ENCODE data around the gene ODAD2. TPM values are rescaled to one million over a fixed set of nuclear protein-coding genes. Genes with fewer than 3 reads are reported as not detected.

The ODAD2 gene
- total and polyA plus RNA-seq, 11 donors, result 0.21 to 1.5 (median 0.64) TPM; not detected in 6

DNA sequence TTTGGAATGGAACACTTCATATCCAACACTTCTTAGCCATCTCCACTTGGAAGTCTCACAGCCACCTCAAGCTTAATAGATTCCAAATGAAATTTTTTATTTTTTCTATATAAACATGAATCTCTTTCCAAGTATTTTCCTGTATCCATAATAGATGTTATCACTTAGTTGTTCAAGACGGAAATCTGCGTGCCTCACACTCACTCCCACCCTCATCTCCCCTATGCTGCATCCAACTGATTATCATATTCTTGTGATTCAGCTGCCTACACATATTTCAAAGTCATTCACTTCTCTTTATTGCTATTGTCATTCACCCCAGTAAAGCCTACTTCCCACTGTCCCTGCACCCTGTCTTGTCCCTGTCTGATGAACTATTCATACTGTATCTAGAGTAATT, 183.0 kb downstream of the ODAD2 start:
- H3K9me3 ChIP-seq, result no peaks in the 10 kb centered on the region
- H3K27me3 ChIP-seq, result no peaks in the 10 kb centered on the region
- peaks cover 0 to 11% (median 2%) of the 10 kb centered on the region in 12 donors for H3K4me1 ChIP-seq
- intact Hi-C loops (cut with DNase I), result no loop called here
- no peak for DNase-seq
- WGBS, 4 donors, result 58 to 78% (median 66%) methylated on average over 2 of the region's 2 CpGs
- no peak for TF ChIP-seq POLR2A (IDR thresholded peaks at IDR 0.05)
- TF ChIP-seq, protein P1, sequence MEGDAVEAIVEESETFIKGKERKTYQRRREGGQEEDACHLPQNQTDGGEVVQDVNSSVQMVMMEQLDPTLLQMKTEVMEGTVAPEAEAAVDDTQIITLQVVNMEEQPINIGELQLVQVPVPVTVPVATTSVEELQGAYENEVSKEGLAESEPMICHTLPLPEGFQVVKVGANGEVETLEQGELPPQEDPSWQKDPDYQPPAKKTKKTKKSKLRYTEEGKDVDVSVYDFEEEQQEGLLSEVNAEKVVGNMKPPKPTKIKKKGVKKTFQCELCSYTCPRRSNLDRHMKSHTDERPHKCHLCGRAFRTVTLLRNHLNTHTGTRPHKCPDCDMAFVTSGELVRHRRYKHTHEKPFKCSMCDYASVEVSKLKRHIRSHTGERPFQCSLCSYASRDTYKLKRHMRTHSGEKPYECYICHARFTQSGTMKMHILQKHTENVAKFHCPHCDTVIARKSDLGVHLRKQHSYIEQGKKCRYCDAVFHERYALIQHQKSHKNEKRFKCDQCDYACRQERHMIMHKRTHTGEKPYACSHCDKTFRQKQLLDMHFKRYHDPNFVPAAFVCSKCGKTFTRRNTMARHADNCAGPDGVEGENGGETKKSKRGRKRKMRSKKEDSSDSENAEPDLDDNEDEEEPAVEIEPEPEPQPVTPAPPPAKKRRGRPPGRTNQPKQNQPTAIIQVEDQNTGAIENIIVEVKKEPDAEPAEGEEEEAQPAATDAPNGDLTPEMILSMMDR (IDR thresholded peaks at IDR 0.05), result no peak
- no peak for ATAC-seq
- no peak overlapping the region for H3K27ac ChIP-seq
- no peaks in the 10 kb centered on the region for H3K36me3 ChIP-seq
- H3K4me3 ChIP-seq, result no peak overlapping the region

GRCh38 chr10:27815261-27815660, 183.6 kb downstream of the ODAD2 start:
- Histone ChIP-seq H3K27me3 (no peaks in the 10 kb centered on the region), H3K9me3 (no peaks in the 10 kb centered on the region), H3K4me3 (no peak overlapping the region), H3K4me1 (peaks cover 0 to 9% (median 0%) of the 10 kb centered on the region in 12 donors), H3K36me3 (no peaks in the 10 kb centered on the region), H3K27ac (no peak overlapping the region)
- TF ChIP-seq, protein P1 (IDR thresholded peaks at IDR 0.05), result no peak
- TF ChIP-seq POLR2A (IDR thresholded peaks at IDR 0.05), result no peak
- no peak for ATAC-seq
- intact Hi-C loops (cut with DNase I), result no loop called here
- no peak for DNase-seq
- WGBS, 4 donors, result 62 to 70% (median 65%) methylated on average over 3 of the region's 3 CpGs

- WGBS, 4 donors, result 61 to 73% (median 62%) methylated on average over 4 of the region's 4 CpGs
- no peak overlapping the region for H3K27ac ChIP-seq
- H3K27me3 ChIP-seq, result peaks cover 0 to 7% (median 0%) of the 10 kb centered on the region in 9 donors
- no peaks in the 10 kb centered on the region for H3K4me1 ChIP-seq
- H3K9me3 ChIP-seq, result no peaks in the 10 kb centered on the region
- H3K4me3 ChIP-seq, result no peak overlapping the region
- no peak for DNase-seq
- no peak for ATAC-seq
- no peak for TF ChIP-seq POLR2A (IDR thresholded peaks at IDR 0.05)
- TF ChIP-seq, protein P1 (IDR thresholded peaks at IDR 0.05), result no peak
- no peaks in the 10 kb centered on the region for H3K36me3 ChIP-seq
- intact Hi-C loops (cut with DNase I), result no loop called here
Observed at GRCh38 chr10:27805180-27805579, 193.7 kb downstream of the ODAD2 start.

GRCh38 chr10:27804136-27804535, 194.7 kb downstream of the ODAD2 start:
- H3K27ac ChIP-seq, result no peak overlapping the region
- no peaks in the 10 kb centered on the region for H3K9me3 ChIP-seq
- 67 to 77% (median 72%) methylated on average over 7 of the region's 7 CpGs for WGBS, 4 donors
- TF ChIP-seq, protein P1 (IDR thresholded peaks at IDR 0.05), result no peak
- TF ChIP-seq POLR2A (IDR thresholded peaks at IDR 0.05), result no peak
- ATAC-seq (no peak), DNase-seq (no peak)
- H3K27me3 ChIP-seq, result peaks cover 0 to 7% (median 0%) of the 10 kb centered on the region in 9 donors
- no peaks in the 10 kb centered on the region for H3K4me1 ChIP-seq
- H3K36me3 ChIP-seq, result no peaks in the 10 kb centered on the region
- no peak overlapping the region for H3K4me3 ChIP-seq
- intact Hi-C loops (cut with DNase I), result no loop called here

Data from heart left ventricle (tissue), 16 donors.